HCT116 (cell line): ENCODE measurements around the gene COL23A1.

Source experiments
- EZH2 ChIP-seq: fragments of 200-600 bp; sonication (generic); IDR thresholded peaks from 2 replicates; pipeline ENCODE4 v1.6.1; 2017; ENCODE audit warnings: antibody characterized with exemption, mixed run types
- POLR2AphosphoS5 ChIP-seq: IDR thresholded peaks from 2 replicates; pipeline ENCODE4 v1.6.1; 2011; ENCODE audit warnings: mild to moderate bottlenecking, low read depth, low read length, moderate library complexity
- TF ChIP-seq, protein P1 (sequence below), 3 experiments: fragments of 200-600 bp in 1 of 3; sonication (generic) in 1 of 3; IDR thresholded peaks in 2 of 3; conservative IDR thresholded peaks in 1 of 3; 2 replicates each; pipeline ENCODE4 v1.5.1; 2012 to 2017; ENCODE audit warnings: low read depth in 2 of 3, low read length in 2 of 3, antibody characterized with exemption in 1 of 3, borderline replicate concordance in 1 of 3, control low read depth in 1 of 3, mild to moderate bottlenecking in 1 of 3, mixed read lengths in 1 of 3, mixed run types in 1 of 3, moderate library complexity in 1 of 3; ENCODE audit not compliant: insufficient read depth in 1 of 3
- TF ChIP-seq, protein P2 (sequence below): IDR thresholded peaks from 2 replicates; pipeline ENCODE4 v1.6.1; 2012

DNA sequence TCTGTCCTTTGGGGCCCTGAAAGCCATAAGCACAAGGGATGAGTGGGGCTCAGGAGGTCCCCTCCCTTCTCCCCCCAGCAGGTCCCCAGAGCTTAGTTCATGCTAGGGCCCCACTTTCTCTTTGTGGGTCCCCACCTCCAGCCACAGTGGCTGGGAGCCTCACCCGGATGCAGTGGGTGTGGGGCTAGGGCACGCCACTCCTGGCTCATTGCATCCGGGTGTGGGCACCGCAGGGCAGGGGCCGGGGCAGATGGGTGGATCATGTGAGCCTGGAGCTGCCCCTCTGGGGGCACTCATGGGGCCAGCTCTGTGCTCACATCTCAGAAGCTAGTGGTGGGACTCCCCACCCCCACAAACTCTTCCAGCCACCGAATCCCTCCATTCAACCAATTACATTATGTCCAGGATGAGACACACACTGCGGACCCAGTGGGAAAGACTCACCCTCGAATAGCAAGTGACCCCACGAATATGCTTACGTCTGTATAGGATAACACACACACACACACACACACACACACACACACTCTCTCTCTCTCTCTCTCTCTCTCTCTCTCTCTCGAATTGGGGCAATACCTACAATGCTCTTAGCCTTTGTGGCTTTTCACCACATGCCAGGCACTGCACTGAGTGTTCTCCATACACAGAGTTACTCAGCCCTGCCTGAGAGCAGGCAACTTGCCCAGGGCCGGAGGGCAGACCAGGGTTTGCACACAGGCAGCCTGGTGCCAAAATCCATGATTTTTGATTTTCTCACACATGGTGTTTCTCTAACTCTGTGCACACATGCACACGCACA lies 340.8 kb downstream of the COL23A1 start:
- TF ChIP-seq, protein P1, sequence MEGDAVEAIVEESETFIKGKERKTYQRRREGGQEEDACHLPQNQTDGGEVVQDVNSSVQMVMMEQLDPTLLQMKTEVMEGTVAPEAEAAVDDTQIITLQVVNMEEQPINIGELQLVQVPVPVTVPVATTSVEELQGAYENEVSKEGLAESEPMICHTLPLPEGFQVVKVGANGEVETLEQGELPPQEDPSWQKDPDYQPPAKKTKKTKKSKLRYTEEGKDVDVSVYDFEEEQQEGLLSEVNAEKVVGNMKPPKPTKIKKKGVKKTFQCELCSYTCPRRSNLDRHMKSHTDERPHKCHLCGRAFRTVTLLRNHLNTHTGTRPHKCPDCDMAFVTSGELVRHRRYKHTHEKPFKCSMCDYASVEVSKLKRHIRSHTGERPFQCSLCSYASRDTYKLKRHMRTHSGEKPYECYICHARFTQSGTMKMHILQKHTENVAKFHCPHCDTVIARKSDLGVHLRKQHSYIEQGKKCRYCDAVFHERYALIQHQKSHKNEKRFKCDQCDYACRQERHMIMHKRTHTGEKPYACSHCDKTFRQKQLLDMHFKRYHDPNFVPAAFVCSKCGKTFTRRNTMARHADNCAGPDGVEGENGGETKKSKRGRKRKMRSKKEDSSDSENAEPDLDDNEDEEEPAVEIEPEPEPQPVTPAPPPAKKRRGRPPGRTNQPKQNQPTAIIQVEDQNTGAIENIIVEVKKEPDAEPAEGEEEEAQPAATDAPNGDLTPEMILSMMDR (IDR thresholded peaks at IDR 0.05 in 2 of 3, conservative IDR thresholded peaks at IDR 0.05 in 1 of 3; ENCODE audit: borderline replicate concordance in 1 of 3, insufficient read depth in 1 of 3, low read depth in 2 of 3, low read length in 2 of 3): no peak
- TF ChIP-seq EZH2 (no peak), POLR2AphosphoS5 (no peak)
- TF ChIP-seq, protein P2, sequence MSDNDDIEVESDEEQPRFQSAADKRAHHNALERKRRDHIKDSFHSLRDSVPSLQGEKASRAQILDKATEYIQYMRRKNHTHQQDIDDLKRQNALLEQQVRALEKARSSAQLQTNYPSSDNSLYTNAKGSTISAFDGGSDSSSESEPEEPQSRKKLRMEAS: no peak
